Skeletal muscle cell (primary cell): ENCODE data around the gene PPARG.
A peak's percentile ranks its signal among the peaks of the same experiment; 100 is the strongest.

ENCODE experiments used
- DNase-seq: peaks from one replicate; pipeline ENCODE4 v3.0.0-alpha.2; 2010; ENCODE audit warnings: low read depth
- H3K4me3 ChIP-seq: 2 replicates; pipeline ENCODE4 v1.5.1; 2011; ENCODE audit warnings: low read depth, mild to moderate bottlenecking, control low read depth, low read length, moderate library complexity

Gene PPARG

GRCh38 chr3:12335421-12335820 is 46.6 kb downstream of the PPARG start:
- H3K4me3 ChIP-seq: no peak overlapping the region
- DNase-seq: no peak

- no peak for DNase-seq
Measured at GRCh38 chr3:12336099-12336498, 47.2 kb downstream of the PPARG start.

GRCh38 chr3:12338595-12339546 is 50.0 kb downstream of the PPARG start:
- DNase-seq: no peak
- H3K4me3 ChIP-seq: no peak overlapping the region

More at GRCh38 chr3:12336099-12336498, 47.2 kb downstream of the PPARG start:
- H3K4me3 ChIP-seq: no peak overlapping the region

- no peak for DNase-seq
- H3K4me3 ChIP-seq: no peak overlapping the region
Measured at GRCh38 chr3:12339701-12340480, 51.0 kb downstream of the PPARG start.

GRCh38 chr3:12340506-12340905 is 51.6 kb downstream of the PPARG start:
- H3K4me3 ChIP-seq: no peak overlapping the region
- DNase-seq: no peak

GRCh38 chr3:12342151-12342550 is 53.3 kb downstream of the PPARG start:
- no peak overlapping the region for H3K4me3 ChIP-seq
- no peak for DNase-seq

- no peak overlapping the region for H3K4me3 ChIP-seq
- DNase-seq: no peak
Measured at GRCh38 chr3:12343047-12343501, 54.2 kb downstream of the PPARG start.

- H3K4me3 ChIP-seq: no peak overlapping the region
- DNase-seq: peak; percentile 62
Measured at GRCh38 chr3:12345141-12345561, 56.3 kb downstream of the PPARG start.

- no peak for DNase-seq
- no peak overlapping the region for H3K4me3 ChIP-seq
Measured at GRCh38 chr3:12345584-12346494, 57.0 kb downstream of the PPARG start.

GRCh38 chr3:12347301-12347700 is 58.4 kb downstream of the PPARG start:
- no peak overlapping the region for H3K4me3 ChIP-seq
- no peak for DNase-seq

- DNase-seq: peak; percentile 68
- no peak overlapping the region for H3K4me3 ChIP-seq
Measured at GRCh38 chr3:12349895-12350811, 61.3 kb downstream of the PPARG start.

- no peak for DNase-seq
- H3K4me3 ChIP-seq: no peak overlapping the region
Measured at GRCh38 chr3:12351145-12351544, 62.3 kb downstream of the PPARG start.

GRCh38 chr3:12352253-12352652 is 63.4 kb downstream of the PPARG start:
- DNase-seq: no peak
- H3K4me3 ChIP-seq: no peak overlapping the region

- no peak overlapping the region for H3K4me3 ChIP-seq
- no peak for DNase-seq
Measured at GRCh38 chr3:12352755-12353154, 63.9 kb downstream of the PPARG start.

GRCh38 chr3:12353796-12354525 is 65.1 kb downstream of the PPARG start:
- H3K4me3 ChIP-seq: no peak overlapping the region
- DNase-seq: peak; percentile 88

GRCh38 chr3:12356175-12356574 is 67.3 kb downstream of the PPARG start:
- no peak for DNase-seq
- H3K4me3 ChIP-seq: no peak overlapping the region

GRCh38 chr3:12356996-12357395 is 68.1 kb downstream of the PPARG start:
- no peak overlapping the region for H3K4me3 ChIP-seq
- no peak for DNase-seq

- DNase-seq: no peak
Measured at GRCh38 chr3:12357456-12357855, 68.6 kb downstream of the PPARG start.

More at GRCh38 chr3:12357456-12357855, 68.6 kb downstream of the PPARG start:
- H3K4me3 ChIP-seq: no peak overlapping the region
